ENCODE data around the gene ANKH.

ANKH gene

GRCh38 chr5:14745188-14745563 is 126.4 kb downstream of the ANKH start:
- TF ChIP-seq PPARA (CRISPR knock-in tag; IDR thresholded peaks at IDR 0.05; ENCODE audit: borderline replicate concordance) (no peak), RARB (CRISPR knock-in tag; IDR thresholded peaks at IDR 0.05) (no peak), ZNF8 (CRISPR knock-in tag; IDR thresholded peaks at IDR 0.05) (no peak), TCF4 (CRISPR knock-in tag; IDR thresholded peaks at IDR 0.05; ENCODE audit: borderline replicate concordance) (no peak), ZFP3 (CRISPR knock-in tag; IDR thresholded peaks at IDR 0.05) (no peak), ZC3H10 (CRISPR knock-in tag; IDR thresholded peaks at IDR 0.05) (no peak), PATZ1 (CRISPR knock-in tag; IDR thresholded peaks at IDR 0.05; ENCODE audit: borderline replicate concordance) (no peak), CREB5 (CRISPR knock-in tag; IDR thresholded peaks at IDR 0.05; ENCODE audit: low read depth) (no peak), CSRNP3 (CRISPR knock-in tag; IDR thresholded peaks at IDR 0.05) (no peak), OSR1 (CRISPR knock-in tag; IDR thresholded peaks at IDR 0.05) (no peak), ZNF565 (CRISPR knock-in tag; conservative IDR thresholded peaks at IDR 0.05; ENCODE audit: low read depth) (no peak), TSHZ2 (CRISPR knock-in tag; IDR thresholded peaks at IDR 0.05) (no peak), ISL1 (CRISPR knock-in tag; IDR thresholded peaks at IDR 0.05) (no peak), ARNTL (CRISPR knock-in tag; IDR thresholded peaks at IDR 0.05; ENCODE audit: borderline replicate concordance, low read depth) (no peak), ZFP30 (CRISPR knock-in tag; IDR thresholded peaks at IDR 0.05) (no peak), CSDC2 (CRISPR knock-in tag; IDR thresholded peaks at IDR 0.05) (no peak), ZNF70 (CRISPR knock-in tag; IDR thresholded peaks at IDR 0.05) (no peak), POU6F1 (CRISPR knock-in tag; IDR thresholded peaks at IDR 0.05; ENCODE audit: borderline replicate concordance, low read depth) (no peak), BACH2 (CRISPR knock-in tag; IDR thresholded peaks at IDR 0.05; ENCODE audit: borderline replicate concordance) (no peak), TOX (CRISPR knock-in tag; IDR thresholded peaks at IDR 0.05; ENCODE audit: borderline replicate concordance) (no peak)
- no peak for ATAC-seq

GRCh38 chr5:14744296-14745187 is 127.0 kb downstream of the ANKH start:
- no peak for ATAC-seq
- no peak for TF ChIP-seq CSRNP3 (CRISPR knock-in tag; IDR thresholded peaks at IDR 0.05)
- TF ChIP-seq POU6F1 (CRISPR knock-in tag; IDR thresholded peaks at IDR 0.05; ENCODE audit: borderline replicate concordance, low read depth) = no peak
- TF ChIP-seq PPARA (CRISPR knock-in tag; IDR thresholded peaks at IDR 0.05; ENCODE audit: borderline replicate concordance) = no peak
- TF ChIP-seq TOX (CRISPR knock-in tag; IDR thresholded peaks at IDR 0.05; ENCODE audit: borderline replicate concordance) = no peak
- TF ChIP-seq ISL1 (CRISPR knock-in tag; IDR thresholded peaks at IDR 0.05) = no peak
- no peak for TF ChIP-seq CSDC2 (CRISPR knock-in tag; IDR thresholded peaks at IDR 0.05)
- TF ChIP-seq ESRRG (CRISPR knock-in tag; IDR thresholded peaks at IDR 0.05) = no peak
- no peak for TF ChIP-seq ZFP3 (CRISPR knock-in tag; IDR thresholded peaks at IDR 0.05)
- TF ChIP-seq BACH2 (CRISPR knock-in tag; IDR thresholded peaks at IDR 0.05; ENCODE audit: borderline replicate concordance) = no peak
- no peak for TF ChIP-seq CREB5 (CRISPR knock-in tag; IDR thresholded peaks at IDR 0.05; ENCODE audit: low read depth)
- no peak for TF ChIP-seq RARB (CRISPR knock-in tag; IDR thresholded peaks at IDR 0.05)
- TF ChIP-seq ARNTL (CRISPR knock-in tag; IDR thresholded peaks at IDR 0.05; ENCODE audit: borderline replicate concordance, low read depth) = no peak
- TF ChIP-seq ZNF8 (CRISPR knock-in tag; IDR thresholded peaks at IDR 0.05) = no peak
- no peak for TF ChIP-seq ZNF565 (CRISPR knock-in tag; conservative IDR thresholded peaks at IDR 0.05; ENCODE audit: low read depth)
- TF ChIP-seq ZFP30 (CRISPR knock-in tag; IDR thresholded peaks at IDR 0.05) = no peak

Data from SK-N-SH treated with all-trans-retinoic acid at 6 μM for 48 hours (cell line).